Measurements from ENCODE around the gene USP49.

Gene USP49

GRCh38 chr6:41756354-41756753, 138.8 kb downstream of the USP49 start:
- Histone ChIP-seq H3K4me3 (ENCODE audit: low read depth in 1 of 2, low read length in 2 of 2) (no peak overlapping the region), H3K36me3 (ENCODE audit: insufficient read depth, low read length) (no peaks in the 10 kb centered on the region), H3K9me3 (ENCODE audit: insufficient read depth, low read length, severe bottlenecking) (no peaks in the 10 kb centered on the region), H3K9ac (ENCODE audit: low read depth, low read length) (no peak overlapping the region), H3K4me1 (ENCODE audit: insufficient read depth, low read length) (no peaks in the 10 kb centered on the region), H4K20me1 (ENCODE audit: insufficient read depth, low read length) (no peaks in the 10 kb centered on the region), H3K27ac (ENCODE audit: low read length) (no peak overlapping the region), H2AFZ (ENCODE audit: low read depth, low read length) (no peak overlapping the region), H3K4me2 (ENCODE audit: insufficient read depth, low read length) (no peak overlapping the region), H3K79me2 (ENCODE audit: insufficient read depth, low read length) (no peaks in the 10 kb centered on the region), H3K27me3 (ENCODE audit: insufficient read depth, low read length, poor library complexity) (peaks cover 2% of the 10 kb centered on the region)
- TF ChIP-seq CTCF (IDR thresholded peaks at IDR 0.05; ENCODE audit: borderline replicate concordance, extremely low read depth, low read length, poor library complexity, severe bottlenecking): no peak
- TF ChIP-seq EZH2 (IDR thresholded peaks at IDR 0.05; ENCODE audit: borderline replicate concordance, low read depth, low read length, severe bottlenecking): no peak
- ATAC-seq (ENCODE audit: insufficient read depth, low read depth) (peak; percentile 27; the same call in 1 of the 3 replicates), DNase-seq (no peak)

GRCh38 chr6:41755895-41756294, 139.3 kb downstream of the USP49 start:
- Histone ChIP-seq H3K4me3 (ENCODE audit: low read depth in 1 of 2, low read length in 2 of 2) (no peak overlapping the region), H2AFZ (ENCODE audit: low read depth, low read length) (no peak overlapping the region), H4K20me1 (ENCODE audit: insufficient read depth, low read length) (no peaks in the 10 kb centered on the region), H3K4me2 (ENCODE audit: insufficient read depth, low read length) (no peak overlapping the region), H3K27me3 (ENCODE audit: insufficient read depth, low read length, poor library complexity) (peaks cover 2% of the 10 kb centered on the region), H3K9ac (ENCODE audit: low read depth, low read length) (no peak overlapping the region), H3K36me3 (ENCODE audit: insufficient read depth, low read length) (no peaks in the 10 kb centered on the region), H3K4me1 (ENCODE audit: insufficient read depth, low read length) (no peaks in the 10 kb centered on the region), H3K79me2 (ENCODE audit: insufficient read depth, low read length) (no peaks in the 10 kb centered on the region), H3K9me3 (ENCODE audit: insufficient read depth, low read length, severe bottlenecking) (no peaks in the 10 kb centered on the region), H3K27ac (ENCODE audit: low read length) (no peak overlapping the region)
- no peak for DNase-seq
- TF ChIP-seq CTCF (IDR thresholded peaks at IDR 0.05; ENCODE audit: borderline replicate concordance, extremely low read depth, low read length, poor library complexity, severe bottlenecking) (no peak), EZH2 (IDR thresholded peaks at IDR 0.05; ENCODE audit: borderline replicate concordance, low read depth, low read length, severe bottlenecking) (no peak)
- no peak for ATAC-seq (ENCODE audit: insufficient read depth, low read depth)

GRCh38 chr6:41750374-41750773, 144.8 kb downstream of the USP49 start:
- no peaks in the 10 kb centered on the region for H3K36me3 ChIP-seq (ENCODE audit: insufficient read depth, low read length)

More at GRCh38 chr6:41750374-41750773, 144.8 kb downstream of the USP49 start:
- ATAC-seq (ENCODE audit: insufficient read depth, low read depth) (no peak), DNase-seq (no peak)
- no peak overlapping the region for H3K9ac ChIP-seq (ENCODE audit: low read depth, low read length)
- TF ChIP-seq CTCF (IDR thresholded peaks at IDR 0.05; ENCODE audit: borderline replicate concordance, extremely low read depth, low read length, poor library complexity, severe bottlenecking): no peak
- no peak for TF ChIP-seq EZH2 (IDR thresholded peaks at IDR 0.05; ENCODE audit: borderline replicate concordance, low read depth, low read length, severe bottlenecking)
- H3K27ac ChIP-seq (ENCODE audit: low read length): no peak overlapping the region
- no peak overlapping the region for H3K4me2 ChIP-seq (ENCODE audit: insufficient read depth, low read length)
- no peaks in the 10 kb centered on the region for H3K79me2 ChIP-seq (ENCODE audit: insufficient read depth, low read length)
- no peaks in the 10 kb centered on the region for H3K27me3 ChIP-seq (ENCODE audit: insufficient read depth, low read length, poor library complexity)
- no peaks in the 10 kb centered on the region for H4K20me1 ChIP-seq (ENCODE audit: insufficient read depth, low read length)
- H2AFZ ChIP-seq (ENCODE audit: low read depth, low read length): no peak overlapping the region
- no peak overlapping the region for H3K4me3 ChIP-seq (ENCODE audit: low read depth in 1 of 2, low read length in 2 of 2)
- H3K4me1 ChIP-seq (ENCODE audit: insufficient read depth, low read length): no peaks in the 10 kb centered on the region
- no peaks in the 10 kb centered on the region for H3K9me3 ChIP-seq (ENCODE audit: insufficient read depth, low read length, severe bottlenecking)

Measured in DND-41 (cell line).